Smooth muscle cell (in vitro differentiated cells): ENCODE data around the gene SH2D4B. TPM values are rescaled to one million over a fixed set of nuclear protein-coding genes. Genes with fewer than 3 reads are reported as not detected.

ENCODE experiments used
- DNase-seq: peaks from one replicate; lab custom pipeline; 2025; ENCODE audit not compliant: unreplicated experiment; lab: John Stamatoyannopoulos, UW
- H2AFZ ChIP-seq: fragments of 200-600 bp; sonication (generic); 2 replicates; pipeline ENCODE4 v1.6.0; 2016; ENCODE audit warnings: antibody characterized with exemption, low read depth, mild to moderate bottlenecking
- H3F3A ChIP-seq: fragments of 200-600 bp; sonication (generic); 2 replicates; pipeline ENCODE4 v1.6.0; 2017; ENCODE audit warnings: antibody characterized with exemption, low read depth
- H3K27ac ChIP-seq: fragments of 200-600 bp; sonication (generic); 2 replicates; pipeline ENCODE4 v1.5.1; 2016; ENCODE audit warnings: low read depth, mild to moderate bottlenecking
- H3K27me3 ChIP-seq: fragments of 200-600 bp; sonication (generic); 2 replicates; pipeline ENCODE4 v1.6.1; 2016; ENCODE audit warnings: low read depth, mild to moderate bottlenecking
- H3K36me3 ChIP-seq: fragments of 200-600 bp; sonication (generic); 2 replicates; pipeline ENCODE4 v1.5.1; 2016; ENCODE audit warnings: low read depth
- H3K4me1 ChIP-seq: fragments of 200-600 bp; sonication (generic); 2 replicates; pipeline ENCODE4 v1.5.1; 2016; ENCODE audit warnings: low read depth
- H3K4me2 ChIP-seq: fragments of 200-600 bp; sonication (generic); 2 replicates; pipeline ENCODE4 v1.6.0; 2016; ENCODE audit warnings: mild to moderate bottlenecking
- H3K4me3 ChIP-seq: fragments of 200-600 bp; sonication (generic); 2 replicates; pipeline ENCODE4 v1.5.1; 2016; ENCODE audit warnings: mild to moderate bottlenecking
- H3K79me2 ChIP-seq: fragments of 200-600 bp; sonication (generic); 2 replicates; pipeline ENCODE4 v1.6.0; 2016; ENCODE audit warnings: low read depth, mild to moderate bottlenecking
- H3K9ac ChIP-seq: fragments of 200-600 bp; sonication (generic); 2 replicates; pipeline ENCODE4 v1.6.0; 2016; ENCODE audit warnings: low read depth
- H3K9me3 ChIP-seq: fragments of 200-600 bp; sonication (generic); replicated peaks from 2 replicates; pipeline ENCODE4 v1.5.1; 2016; ENCODE audit warnings: low read depth
- H4K20me1 ChIP-seq: fragments of 200-600 bp; sonication (generic); 2 replicates; pipeline ENCODE4 v1.6.0; 2016; ENCODE audit warnings: low read depth
- WGBS: methylation state at CpG from one replicate; pipeline ENCODE4 v1.1.7; 2016; ENCODE audit warnings: low lambda C conversion rate; 5-methylcytosine and 5-hydroxymethylcytosine counted together
- polyA plus RNA-seq: library from polyadenylated mRNA; unstranded; fragments of >200 nt; fragmentation: Nextera tagmentation; extraction: Ambion mirVana; gene quantifications from 2 replicates; pipeline ENCODE4 v1.2.1, GENCODE V29; 2016
- total RNA-seq: library from RNA; depleted of rRNA; stranded (reverse); fragments of >200 nt; gene quantifications from 2 replicates; pipeline ENCODE4 v1.2.3, GENCODE V29; 2014
- TF ChIP-seq, protein P1 (sequence below): fragments of 200-600 bp; sonication (generic); IDR thresholded peaks from 2 replicates; pipeline ENCODE4 v1.5.1; 2017; ENCODE audit warnings: borderline replicate concordance, mild to moderate bottlenecking, antibody characterized with exemption; ENCODE audit not compliant: insufficient read depth, poor library complexity, severe bottlenecking

SH2D4B gene
- total RNA-seq (0.13 and 0.40 TPM in 2 replicates), polyA plus RNA-seq (not detected in 2 replicates)

DNA sequence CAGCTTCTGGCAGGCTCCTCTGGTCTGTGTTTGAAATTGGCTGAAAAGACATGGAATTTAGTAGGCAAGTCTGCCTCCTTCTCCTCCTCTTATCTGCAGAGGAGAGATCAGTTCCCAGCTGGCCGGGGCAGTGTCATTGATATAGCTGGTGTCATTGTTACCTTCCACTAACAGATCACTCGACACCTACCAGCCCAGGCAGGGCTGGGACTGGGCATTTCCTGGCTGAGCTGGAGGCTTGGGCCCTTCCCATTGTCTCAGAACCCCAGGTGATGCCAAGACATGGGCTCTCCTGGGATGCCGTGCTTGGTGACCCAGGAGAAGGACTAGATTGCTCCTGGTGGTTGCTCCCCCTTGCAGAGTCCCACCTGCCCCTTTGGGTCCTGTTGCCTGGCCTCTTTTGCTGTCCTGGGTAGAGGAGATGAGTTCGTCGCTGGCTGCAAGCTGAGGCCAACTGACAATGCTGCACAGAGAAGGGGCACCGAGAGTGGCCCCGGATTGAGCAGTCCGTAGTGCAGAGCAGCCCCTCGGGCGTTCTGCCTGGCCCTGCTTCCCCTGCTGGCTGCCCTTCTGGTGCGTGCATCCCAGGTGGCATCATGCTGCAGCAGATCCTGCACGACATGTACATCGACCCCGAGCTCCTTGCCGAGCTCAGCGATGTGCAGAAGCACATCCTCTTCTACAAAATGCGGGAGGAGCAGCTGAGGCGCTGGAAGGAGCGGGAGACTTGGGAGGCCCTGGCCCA, at the start of gene SH2D4B:
Gene SH2D4B, plus strand, starts transcription at position 167 of the 745 bp plus-strand sequence. Its CDS starts 430 bp downstream, at position 597.
- no peak within 1 kb of the TSS for H2AFZ ChIP-seq
- 89% methylated on average over 19 of the region's 19 CpGs for WGBS
- H3K4me2 ChIP-seq = peak within 1 kb of the TSS; percentile 6
- H3K9me3 ChIP-seq = no peaks in the 10 kb centered on the region
- no peak within 1 kb of the TSS for H3K27ac ChIP-seq
- no peak for DNase-seq
- H3K36me3 ChIP-seq = no peaks in the 10 kb centered on the region
- no peaks in the 10 kb centered on the region for H3K79me2 ChIP-seq
- no peaks in the 10 kb centered on the region for H4K20me1 ChIP-seq
- no peak within 1 kb of the TSS for H3K4me3 ChIP-seq
- H3K27me3 ChIP-seq = no peaks in the 10 kb centered on the region
- H3K9ac ChIP-seq = no peak within 1 kb of the TSS
- H3F3A ChIP-seq = no peaks in the 10 kb centered on the region
- H3K4me1 ChIP-seq = peaks cover 2% of the 10 kb centered on the region
- TF ChIP-seq, protein P1, sequence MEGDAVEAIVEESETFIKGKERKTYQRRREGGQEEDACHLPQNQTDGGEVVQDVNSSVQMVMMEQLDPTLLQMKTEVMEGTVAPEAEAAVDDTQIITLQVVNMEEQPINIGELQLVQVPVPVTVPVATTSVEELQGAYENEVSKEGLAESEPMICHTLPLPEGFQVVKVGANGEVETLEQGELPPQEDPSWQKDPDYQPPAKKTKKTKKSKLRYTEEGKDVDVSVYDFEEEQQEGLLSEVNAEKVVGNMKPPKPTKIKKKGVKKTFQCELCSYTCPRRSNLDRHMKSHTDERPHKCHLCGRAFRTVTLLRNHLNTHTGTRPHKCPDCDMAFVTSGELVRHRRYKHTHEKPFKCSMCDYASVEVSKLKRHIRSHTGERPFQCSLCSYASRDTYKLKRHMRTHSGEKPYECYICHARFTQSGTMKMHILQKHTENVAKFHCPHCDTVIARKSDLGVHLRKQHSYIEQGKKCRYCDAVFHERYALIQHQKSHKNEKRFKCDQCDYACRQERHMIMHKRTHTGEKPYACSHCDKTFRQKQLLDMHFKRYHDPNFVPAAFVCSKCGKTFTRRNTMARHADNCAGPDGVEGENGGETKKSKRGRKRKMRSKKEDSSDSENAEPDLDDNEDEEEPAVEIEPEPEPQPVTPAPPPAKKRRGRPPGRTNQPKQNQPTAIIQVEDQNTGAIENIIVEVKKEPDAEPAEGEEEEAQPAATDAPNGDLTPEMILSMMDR = no peak

DNA sequence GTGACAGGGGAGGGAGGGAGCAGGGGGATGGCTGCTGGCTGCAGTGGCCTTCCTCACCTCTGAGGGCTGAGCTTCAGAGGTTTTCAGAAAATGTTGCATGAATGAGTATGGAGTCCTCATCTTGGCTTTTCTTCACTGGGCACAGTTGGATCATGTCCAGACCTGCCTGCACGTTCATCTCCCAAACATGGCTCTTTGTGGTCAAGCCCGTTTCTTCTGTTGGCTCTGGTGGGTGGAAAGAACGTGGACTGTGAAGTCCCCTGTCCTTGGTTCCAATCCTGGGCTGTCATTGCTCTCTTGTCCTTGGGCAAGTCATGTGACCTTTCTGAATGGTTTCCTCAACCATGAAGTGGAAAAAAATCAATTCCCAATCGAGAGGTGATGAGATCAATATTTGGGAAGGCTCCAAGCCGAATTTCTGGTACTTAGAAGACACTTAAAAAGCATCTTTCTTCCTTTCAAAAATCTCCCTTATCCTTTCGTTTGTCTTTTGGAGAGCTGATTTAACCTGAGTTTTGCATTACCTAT, 49.1 kb upstream of the SH2D4B start:
- H3F3A ChIP-seq = peaks cover 10% of the 10 kb centered on the region
- no peak overlapping the region for H2AFZ ChIP-seq
- 73% methylated on average over 6 of the region's 6 CpGs for WGBS
- H3K27me3 ChIP-seq = no peaks in the 10 kb centered on the region
- H3K27ac ChIP-seq = no peak overlapping the region
- TF ChIP-seq, protein P1 = no peak
- H4K20me1 ChIP-seq = peaks cover 65% of the 10 kb centered on the region
- no peaks in the 10 kb centered on the region for H3K36me3 ChIP-seq
- no peak overlapping the region for H3K4me3 ChIP-seq
- H3K79me2 ChIP-seq = peaks cover 86% of the 10 kb centered on the region
- H3K9ac ChIP-seq = no peak overlapping the region
- H3K4me1 ChIP-seq = peaks cover 8% of the 10 kb centered on the region
- H3K4me2 ChIP-seq = no peak overlapping the region
- no peak for DNase-seq
- no peaks in the 10 kb centered on the region for H3K9me3 ChIP-seq

DNA sequence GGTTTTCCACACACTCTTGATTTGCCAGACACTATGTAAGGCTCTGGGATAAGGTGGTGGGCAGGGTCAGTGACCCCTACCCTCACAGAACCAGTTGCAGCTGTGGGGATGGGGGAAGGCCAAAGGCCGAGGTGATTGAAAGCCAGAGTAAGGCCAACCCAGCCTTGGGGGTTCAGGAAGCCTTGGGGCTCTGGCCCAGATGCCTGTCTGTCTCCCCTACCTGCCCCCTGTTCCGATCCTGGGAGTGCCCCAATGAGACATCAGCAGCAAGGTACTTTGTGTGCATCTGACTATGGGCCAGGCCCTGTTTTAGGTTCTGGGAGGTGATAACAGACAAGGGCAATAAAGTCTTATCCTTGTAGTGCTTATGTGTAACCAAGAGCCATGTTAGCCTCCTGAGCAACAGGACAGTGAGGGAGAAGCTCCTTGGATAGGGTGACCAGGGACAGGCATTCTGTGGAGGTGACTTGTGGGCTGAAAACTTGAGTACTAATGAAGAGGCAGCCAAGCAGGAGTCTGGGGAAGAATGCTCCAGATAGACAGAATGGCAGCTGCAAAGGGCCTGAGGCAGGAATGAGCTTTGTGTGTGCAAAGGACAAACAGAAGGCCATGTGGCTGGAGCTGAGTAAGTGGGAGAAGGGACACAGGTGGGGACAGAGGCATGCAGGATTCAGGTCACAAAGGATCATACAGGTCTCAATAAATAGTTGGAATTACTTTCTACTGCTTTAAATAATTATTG, 48.2 kb upstream of the SH2D4B start:
- WGBS = 97% methylated on average over 2 of the region's 2 CpGs

More for the DNA sequence above, 48.2 kb upstream of the SH2D4B start:
- no peak overlapping the region for H3K9ac ChIP-seq
- no peak overlapping the region for H3K27ac ChIP-seq
- H3K36me3 ChIP-seq = no peaks in the 10 kb centered on the region
- no peaks in the 10 kb centered on the region for H3K27me3 ChIP-seq
- H3F3A ChIP-seq = peaks cover 9% of the 10 kb centered on the region
- peaks cover 59% of the 10 kb centered on the region for H4K20me1 ChIP-seq
- no peak overlapping the region for H3K4me2 ChIP-seq
- no peak for DNase-seq
- no peak overlapping the region for H3K4me3 ChIP-seq
- no peaks in the 10 kb centered on the region for H3K9me3 ChIP-seq
- TF ChIP-seq, protein P1 = no peak
- H3K4me1 ChIP-seq = peaks cover 10% of the 10 kb centered on the region
- no peak overlapping the region for H2AFZ ChIP-seq
- H3K79me2 ChIP-seq = peaks cover 83% of the 10 kb centered on the region
